ENCODE measurements around the gene PLEKHA5. TPM values are rescaled to one million over a fixed set of nuclear protein-coding genes. Genes with fewer than 3 reads are reported as not detected.

The PLEKHA5 gene
- total and polyA plus RNA-seq, 2 experiments from 2014 or later: 82.8 to 112 TPM

DNA sequence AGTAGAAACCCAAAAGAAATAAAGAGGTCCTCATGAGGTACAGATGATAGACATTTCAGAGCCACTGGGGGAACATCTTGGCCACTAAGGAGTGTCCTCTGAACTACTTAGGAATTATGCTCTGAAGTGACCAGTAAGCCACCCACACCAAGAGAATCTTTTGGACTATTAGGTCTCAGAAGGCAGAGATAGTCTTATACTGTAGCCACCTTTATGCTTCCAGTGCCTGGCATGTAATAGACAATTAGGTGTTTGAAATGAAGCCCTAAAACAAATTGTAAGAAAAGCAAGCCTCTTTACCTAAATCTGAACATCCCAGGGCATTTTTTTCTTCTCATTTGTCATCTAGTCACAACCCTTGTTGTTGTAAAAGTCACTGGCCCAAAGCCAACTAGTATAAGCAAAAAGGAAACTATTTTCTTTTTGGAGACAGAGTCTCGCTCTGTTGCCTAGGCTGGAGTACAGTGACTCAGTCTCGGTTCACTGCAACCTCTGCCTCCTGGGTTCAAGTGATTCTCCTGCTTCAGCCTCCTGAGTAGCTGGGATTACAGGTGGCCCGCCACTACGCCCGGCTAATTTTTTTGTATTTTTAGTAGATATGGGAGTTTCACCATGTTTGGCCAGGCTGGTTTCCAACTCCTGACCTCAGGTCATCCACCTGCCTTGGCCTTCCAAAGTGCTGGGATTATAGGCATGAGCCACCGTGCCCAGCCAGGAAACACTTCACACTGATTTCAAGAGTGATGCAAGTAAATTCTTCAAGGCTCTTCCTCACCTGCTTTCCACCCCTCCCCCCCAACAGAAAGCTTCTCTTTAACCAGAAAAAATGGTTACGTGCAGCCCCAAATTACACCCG is 11.1 kb downstream of the PLEKHA5 start:
- ATAC-seq: no peak; the same call in 2 of the 3 replicates
- H3K4me1 Mint-ChIP-seq: peaks cover 42% of the 10 kb centered on the region
- Histone ChIP-seq H3K4me3 (no peak overlapping the region), H3K27ac (ENCODE audit: low read depth) (peak overlapping the region; percentile 50; the same call in 1 of the 2 replicates), H3K27me3 (ENCODE audit: insufficient read depth) (no peaks in the 10 kb centered on the region), H2AFZ (no peak overlapping the region), H3K4me2 (no peak overlapping the region), H3F3A (replicated peaks; ENCODE audit: low read depth) (no peaks in the 10 kb centered on the region), H4K20me1 (replicated peaks; ENCODE audit: insufficient read depth) (peaks cover 67% of the 10 kb centered on the region), H3K4me1 (ENCODE audit: insufficient read depth) (peaks cover 35% of the 10 kb centered on the region), H3K9me2 (ENCODE audit: insufficient read depth) (no peaks in the 10 kb centered on the region), H3K79me2 (replicated peaks; ENCODE audit: insufficient read depth) (peaks cover 100% of the 10 kb centered on the region), H3K36me3 (ENCODE audit: insufficient read depth) (no peaks in the 10 kb centered on the region; the same call in 1 of the 2 replicates)
- peak; percentile 25 for DNase-seq (ENCODE audit: low spot score)
- H3K4me3 Mint-ChIP-seq: no peak overlapping the region
- H3K27me3 Mint-ChIP-seq (ENCODE audit: insufficient read depth, low read depth, poor library complexity): no peaks in the 10 kb centered on the region
- TF ChIP-seq, protein P1, sequence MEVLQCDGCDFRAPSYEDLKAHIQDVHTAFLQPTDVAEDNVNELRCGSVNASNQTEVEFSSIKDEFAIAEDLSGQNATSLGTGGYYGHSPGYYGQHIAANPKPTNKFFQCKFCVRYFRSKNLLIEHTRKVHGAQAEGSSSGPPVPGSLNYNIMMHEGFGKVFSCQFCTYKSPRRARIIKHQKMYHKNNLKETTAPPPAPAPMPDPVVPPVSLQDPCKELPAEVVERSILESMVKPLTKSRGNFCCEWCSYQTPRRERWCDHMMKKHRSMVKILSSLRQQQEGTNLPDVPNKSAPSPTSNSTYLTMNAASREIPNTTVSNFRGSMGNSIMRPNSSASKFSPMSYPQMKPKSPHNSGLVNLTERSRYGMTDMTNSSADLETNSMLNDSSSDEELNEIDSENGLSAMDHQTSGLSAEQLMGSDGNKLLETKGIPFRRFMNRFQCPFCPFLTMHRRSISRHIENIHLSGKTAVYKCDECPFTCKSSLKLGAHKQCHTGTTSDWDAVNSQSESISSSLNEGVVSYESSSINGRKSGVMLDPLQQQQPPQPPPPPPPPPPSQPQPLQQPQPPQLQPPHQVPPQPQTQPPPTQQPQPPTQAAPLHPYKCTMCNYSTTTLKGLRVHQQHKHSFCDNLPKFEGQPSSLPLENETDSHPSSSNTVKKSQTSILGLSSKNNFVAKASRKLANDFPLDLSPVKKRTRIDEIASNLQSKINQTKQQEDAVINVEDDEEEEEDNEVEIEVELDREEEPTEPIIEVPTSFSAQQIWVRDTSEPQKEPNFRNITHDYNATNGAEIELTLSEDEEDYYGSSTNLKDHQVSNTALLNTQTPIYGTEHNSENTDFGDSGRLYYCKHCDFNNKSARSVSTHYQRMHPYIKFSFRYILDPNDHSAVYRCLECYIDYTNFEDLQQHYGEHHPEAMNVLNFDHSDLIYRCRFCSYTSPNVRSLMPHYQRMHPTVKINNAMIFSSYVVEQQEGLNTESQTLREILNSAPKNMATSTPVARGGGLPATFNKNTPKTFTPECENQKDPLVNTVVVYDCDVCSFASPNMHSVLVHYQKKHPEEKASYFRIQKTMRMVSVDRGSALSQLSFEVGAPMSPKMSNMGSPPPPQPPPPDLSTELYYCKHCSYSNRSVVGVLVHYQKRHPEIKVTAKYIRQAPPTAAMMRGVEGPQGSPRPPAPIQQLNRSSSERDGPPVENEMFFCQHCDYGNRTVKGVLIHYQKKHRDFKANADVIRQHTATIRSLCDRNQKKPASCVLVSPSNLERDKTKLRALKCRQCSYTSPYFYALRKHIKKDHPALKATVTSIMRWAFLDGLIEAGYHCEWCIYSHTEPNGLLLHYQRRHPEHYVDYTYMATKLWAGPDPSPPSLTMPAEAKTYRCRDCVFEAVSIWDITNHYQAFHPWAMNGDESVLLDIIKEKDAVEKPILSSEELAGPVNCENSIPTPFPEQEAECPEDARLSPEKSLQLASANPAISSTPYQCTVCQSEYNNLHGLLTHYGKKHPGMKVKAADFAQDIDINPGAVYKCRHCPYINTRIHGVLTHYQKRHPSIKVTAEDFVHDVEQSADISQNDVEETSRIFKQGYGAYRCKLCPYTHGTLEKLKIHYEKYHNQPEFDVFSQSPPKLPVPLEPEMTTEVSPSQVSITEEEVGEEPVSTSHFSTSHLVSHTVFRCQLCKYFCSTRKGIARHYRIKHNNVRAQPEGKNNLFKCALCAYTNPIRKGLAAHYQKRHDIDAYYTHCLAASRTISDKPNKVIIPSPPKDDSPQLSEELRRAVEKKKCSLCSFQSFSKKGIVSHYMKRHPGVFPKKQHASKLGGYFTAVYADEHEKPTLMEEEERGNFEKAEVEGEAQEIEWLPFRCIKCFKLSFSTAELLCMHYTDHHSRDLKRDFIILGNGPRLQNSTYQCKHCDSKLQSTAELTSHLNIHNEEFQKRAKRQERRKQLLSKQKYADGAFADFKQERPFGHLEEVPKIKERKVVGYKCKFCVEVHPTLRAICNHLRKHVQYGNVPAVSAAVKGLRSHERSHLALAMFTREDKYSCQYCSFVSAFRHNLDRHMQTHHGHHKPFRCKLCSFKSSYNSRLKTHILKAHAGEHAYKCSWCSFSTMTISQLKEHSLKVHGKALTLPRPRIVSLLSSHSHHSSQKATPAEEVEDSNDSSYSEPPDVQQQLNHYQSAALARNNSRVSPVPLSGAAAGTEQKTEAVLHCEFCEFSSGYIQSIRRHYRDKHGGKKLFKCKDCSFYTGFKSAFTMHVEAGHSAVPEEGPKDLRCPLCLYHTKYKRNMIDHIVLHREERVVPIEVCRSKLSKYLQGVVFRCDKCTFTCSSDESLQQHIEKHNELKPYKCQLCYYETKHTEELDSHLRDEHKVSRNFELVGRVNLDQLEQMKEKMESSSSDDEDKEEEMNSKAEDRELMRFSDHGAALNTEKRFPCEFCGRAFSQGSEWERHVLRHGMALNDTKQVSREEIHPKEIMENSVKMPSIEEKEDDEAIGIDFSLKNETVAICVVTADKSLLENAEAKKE (CRISPR knock-in tag; IDR thresholded peaks at IDR 0.05): no peak
- TF ChIP-seq STAT1 (IDR thresholded peaks at IDR 0.05; ENCODE audit: unreplicated experiment): no peak
- TF ChIP-seq, protein P2, sequence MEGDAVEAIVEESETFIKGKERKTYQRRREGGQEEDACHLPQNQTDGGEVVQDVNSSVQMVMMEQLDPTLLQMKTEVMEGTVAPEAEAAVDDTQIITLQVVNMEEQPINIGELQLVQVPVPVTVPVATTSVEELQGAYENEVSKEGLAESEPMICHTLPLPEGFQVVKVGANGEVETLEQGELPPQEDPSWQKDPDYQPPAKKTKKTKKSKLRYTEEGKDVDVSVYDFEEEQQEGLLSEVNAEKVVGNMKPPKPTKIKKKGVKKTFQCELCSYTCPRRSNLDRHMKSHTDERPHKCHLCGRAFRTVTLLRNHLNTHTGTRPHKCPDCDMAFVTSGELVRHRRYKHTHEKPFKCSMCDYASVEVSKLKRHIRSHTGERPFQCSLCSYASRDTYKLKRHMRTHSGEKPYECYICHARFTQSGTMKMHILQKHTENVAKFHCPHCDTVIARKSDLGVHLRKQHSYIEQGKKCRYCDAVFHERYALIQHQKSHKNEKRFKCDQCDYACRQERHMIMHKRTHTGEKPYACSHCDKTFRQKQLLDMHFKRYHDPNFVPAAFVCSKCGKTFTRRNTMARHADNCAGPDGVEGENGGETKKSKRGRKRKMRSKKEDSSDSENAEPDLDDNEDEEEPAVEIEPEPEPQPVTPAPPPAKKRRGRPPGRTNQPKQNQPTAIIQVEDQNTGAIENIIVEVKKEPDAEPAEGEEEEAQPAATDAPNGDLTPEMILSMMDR (conservative IDR thresholded peaks at IDR 0.05; ENCODE audit: low read depth in 2 of 2): no peak
- TF ChIP-seq POLR2AphosphoS5 (IDR thresholded peaks at IDR 0.05; ENCODE audit: low read depth): no peak
- no peak for TF ChIP-seq EZH2phosphoT487 (IDR thresholded peaks at IDR 0.05; ENCODE audit: unreplicated experiment)
- TF ChIP-seq, protein P3, sequence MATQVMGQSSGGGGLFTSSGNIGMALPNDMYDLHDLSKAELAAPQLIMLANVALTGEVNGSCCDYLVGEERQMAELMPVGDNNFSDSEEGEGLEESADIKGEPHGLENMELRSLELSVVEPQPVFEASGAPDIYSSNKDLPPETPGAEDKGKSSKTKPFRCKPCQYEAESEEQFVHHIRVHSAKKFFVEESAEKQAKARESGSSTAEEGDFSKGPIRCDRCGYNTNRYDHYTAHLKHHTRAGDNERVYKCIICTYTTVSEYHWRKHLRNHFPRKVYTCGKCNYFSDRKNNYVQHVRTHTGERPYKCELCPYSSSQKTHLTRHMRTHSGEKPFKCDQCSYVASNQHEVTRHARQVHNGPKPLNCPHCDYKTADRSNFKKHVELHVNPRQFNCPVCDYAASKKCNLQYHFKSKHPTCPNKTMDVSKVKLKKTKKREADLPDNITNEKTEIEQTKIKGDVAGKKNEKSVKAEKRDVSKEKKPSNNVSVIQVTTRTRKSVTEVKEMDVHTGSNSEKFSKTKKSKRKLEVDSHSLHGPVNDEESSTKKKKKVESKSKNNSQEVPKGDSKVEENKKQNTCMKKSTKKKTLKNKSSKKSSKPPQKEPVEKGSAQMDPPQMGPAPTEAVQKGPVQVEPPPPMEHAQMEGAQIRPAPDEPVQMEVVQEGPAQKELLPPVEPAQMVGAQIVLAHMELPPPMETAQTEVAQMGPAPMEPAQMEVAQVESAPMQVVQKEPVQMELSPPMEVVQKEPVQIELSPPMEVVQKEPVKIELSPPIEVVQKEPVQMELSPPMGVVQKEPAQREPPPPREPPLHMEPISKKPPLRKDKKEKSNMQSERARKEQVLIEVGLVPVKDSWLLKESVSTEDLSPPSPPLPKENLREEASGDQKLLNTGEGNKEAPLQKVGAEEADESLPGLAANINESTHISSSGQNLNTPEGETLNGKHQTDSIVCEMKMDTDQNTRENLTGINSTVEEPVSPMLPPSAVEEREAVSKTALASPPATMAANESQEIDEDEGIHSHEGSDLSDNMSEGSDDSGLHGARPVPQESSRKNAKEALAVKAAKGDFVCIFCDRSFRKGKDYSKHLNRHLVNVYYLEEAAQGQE (IDR thresholded peaks at IDR 0.05; ENCODE audit: unreplicated experiment): no peak
- TF ChIP-seq EZH2 (IDR thresholded peaks at IDR 0.05; ENCODE audit: low read depth, unreplicated experiment): no peak
- TF ChIP-seq NANOG (IDR thresholded peaks at IDR 0.05; ENCODE audit: borderline replicate concordance): no peak
- TF ChIP-seq, protein P4, sequence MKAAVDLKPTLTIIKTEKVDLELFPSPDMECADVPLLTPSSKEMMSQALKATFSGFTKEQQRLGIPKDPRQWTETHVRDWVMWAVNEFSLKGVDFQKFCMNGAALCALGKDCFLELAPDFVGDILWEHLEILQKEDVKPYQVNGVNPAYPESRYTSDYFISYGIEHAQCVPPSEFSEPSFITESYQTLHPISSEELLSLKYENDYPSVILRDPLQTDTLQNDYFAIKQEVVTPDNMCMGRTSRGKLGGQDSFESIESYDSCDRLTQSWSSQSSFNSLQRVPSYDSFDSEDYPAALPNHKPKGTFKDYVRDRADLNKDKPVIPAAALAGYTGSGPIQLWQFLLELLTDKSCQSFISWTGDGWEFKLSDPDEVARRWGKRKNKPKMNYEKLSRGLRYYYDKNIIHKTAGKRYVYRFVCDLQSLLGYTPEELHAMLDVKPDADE (IDR thresholded peaks at IDR 0.05): no peak
- no peak for TF ChIP-seq CREB1 (CRISPR knock-in tag; IDR thresholded peaks at IDR 0.05; ENCODE audit: low read depth)
- no peak for TF ChIP-seq ZNF114 (CRISPR knock-in tag; IDR thresholded peaks at IDR 0.05)
- TF ChIP-seq JUNB (IDR thresholded peaks at IDR 0.05; ENCODE audit: unreplicated experiment): no peak
- no peak for TF ChIP-seq ZNF331 (CRISPR knock-in tag; IDR thresholded peaks at IDR 0.05; ENCODE audit: low read depth)
- H3K27ac Mint-ChIP-seq: peak overlapping the region; percentile 13; the same call in 1 of the 2 replicates
- H3K9me3 Mint-ChIP-seq: no peaks in the 10 kb centered on the region
- peaks cover 29% of the 10 kb centered on the region; the same call in 2 of the 3 replicates for H3K36me3 Mint-ChIP-seq (ENCODE audit: low read depth)

Data from GM23338 (cell line).